K562 (cell line): ENCODE measurements around the gene GET3. TPM values are rescaled to one million over a fixed set of nuclear protein-coding genes. Genes with fewer than 3 reads are reported as not detected.
A peak's percentile ranks its signal among the peaks of the same experiment; 100 is the strongest.

Experiments used
- CHD4 ChIP-seq: fragments of 200-600 bp; sonication (generic); IDR thresholded peaks from 3 replicates; pipeline ENCODE4 v1.6.1; 2012; ENCODE audit warnings: low read depth, mild to moderate bottlenecking, mixed read lengths, low read length, inconsistent platforms; ENCODE audit not compliant: insufficient read depth, insufficient replicate concordance, poor library complexity, severe bottlenecking
- EP400 ChIP-seq: fragments of 450-650 bp; IDR thresholded peaks from 2 replicates; pipeline ENCODE4 v1.6.1; 2017; ENCODE audit warnings: antibody characterized with exemption, mild to moderate bottlenecking, moderate library complexity
- JUND ChIP-seq, 2 experiments: IDR thresholded peaks; 2 replicates in 1 of 2; 3 replicates in 1 of 2; pipeline ENCODE4 v1.6.1; 2011; ENCODE audit warnings: borderline replicate concordance in 2 of 2, low read depth in 2 of 2, low read length in 2 of 2, improper control_type of control experiment in 1 of 2, missing biosample characterization in 1 of 2, missing genetic modification characterization in 1 of 2, missing genetic modification reagents in 1 of 2
- NFYB ChIP-seq: IDR thresholded peaks from 2 replicates; pipeline ENCODE4 v1.6.1; 2011; ENCODE audit warnings: mild to moderate bottlenecking, moderate library complexity; ENCODE audit not compliant: insufficient read length; ENCODE audit errors: extremely low read depth
- NKRF ChIP-seq: fragments of 450-650 bp; IDR thresholded peaks from 2 replicates; pipeline ENCODE4 v1.6.1; 2016; ENCODE audit warnings: borderline replicate concordance
- PHF20 ChIP-seq: fragments of 450-650 bp; IDR thresholded peaks from 2 replicates; pipeline ENCODE4 v1.6.1; 2018; ENCODE audit not compliant: partially characterized antibody
- RFX1 ChIP-seq: fragments of 450-650 bp; IDR thresholded peaks from 2 replicates; pipeline ENCODE4 v1.6.1; 2016; ENCODE audit warnings: mild to moderate bottlenecking, moderate library complexity
- polyA plus RNA-seq, 8 experiments: library from polyadenylated mRNA; depleted of rRNA in 4 of 8; stranded (reverse) in 5 of 8; unstranded in 3 of 8; fragments of >200 nt; fragmentation: Nextera tagmentation in 2 of 8; fragmentation: Illumina TruSeq in 1 of 8; extraction: Ambion mirVana in 2 of 8; extraction: Trizol in 1 of 8; gene quantifications; 2 replicates each; pipeline versions ENCODE4 v1.2.1 to v1.2.3, GENCODE V29; 2011 to 2014; ENCODE audit warnings: inconsistent platforms in 1 of 8, missing spikeins in 1 of 8
- total RNA-seq, 7 experiments: library from RNA; depleted of rRNA in 6 of 7; stranded (reverse); fragments of >200 nt in 6 of 7; fragmentation: Illumina TruSeq in 2 of 7; extraction: Trizol in 2 of 7; gene quantifications; 2 replicates each; pipeline versions ENCODE4 v1.2.1 to v1.2.3, GENCODE V29; 2011 to 2021; ENCODE audit warnings: low replicate concordance in 1 of 7
- TF ChIP-seq, protein P1 (sequence below): sonication (generic); formaldehyde crosslinking; IDR thresholded peaks from 2 replicates; pipeline ENCODE4 v1.8.0; 2022; ENCODE audit warnings: missing genetic modification reagents, mild to moderate bottlenecking, moderate library complexity, borderline replicate concordance
- TF ChIP-seq, protein P2 (sequence below), 2 experiments: fragments of 450-650 bp in 1 of 2; sonication (generic) in 1 of 2; formaldehyde crosslinking in 1 of 2; IDR thresholded peaks; 2 replicates each; pipeline versions ENCODE4 v1.7.1 to v1.9.0; 2016 to 2022; ENCODE audit warnings: inconsistent platforms in 1 of 2, mild to moderate bottlenecking in 1 of 2, missing genetic modification reagents in 1 of 2
- TF ChIP-seq, protein P3 (sequence below): conservative IDR thresholded peaks from 2 replicates; pipeline ENCODE4 v1.6.1; 2011; ENCODE audit warnings: low read depth, mild to moderate bottlenecking, low read length; ENCODE audit not compliant: control insufficient read depth

Gene GET3
- total and polyA plus RNA-seq, 9 of the 15 experiments (the other 6 are each of a cell fraction or from before 2014, with no cell fraction given), result 8.3 to 83.5 (median 51.8) TPM

- TF ChIP-seq JUND (IDR thresholded peaks at IDR 0.05; ENCODE audit: borderline replicate concordance, low read depth, low read length) (peak; percentile 95), JUND (tag; IDR thresholded peaks at IDR 0.05; ENCODE audit: borderline replicate concordance, low read depth, low read length) (no peak), PHF20 (peak; percentile 99), RFX1 (peak; percentile 96), NFYB (peak; percentile 88), CHD4 (no peak), EP400 (peak; percentile 83), NKRF (peak; percentile 91)
- TF ChIP-seq, protein P1, sequence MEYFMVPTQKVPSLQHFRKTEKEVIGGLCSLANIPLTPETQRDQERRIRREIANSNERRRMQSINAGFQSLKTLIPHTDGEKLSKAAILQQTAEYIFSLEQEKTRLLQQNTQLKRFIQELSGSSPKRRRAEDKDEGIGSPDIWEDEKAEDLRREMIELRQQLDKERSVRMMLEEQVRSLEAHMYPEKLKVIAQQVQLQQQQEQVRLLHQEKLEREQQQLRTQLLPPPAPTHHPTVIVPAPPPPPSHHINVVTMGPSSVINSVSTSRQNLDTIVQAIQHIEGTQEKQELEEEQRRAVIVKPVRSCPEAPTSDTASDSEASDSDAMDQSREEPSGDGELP (CRISPR knock-in tag), result no peak; the same call in 1 of the 2 replicates
- TF ChIP-seq, protein P2, sequence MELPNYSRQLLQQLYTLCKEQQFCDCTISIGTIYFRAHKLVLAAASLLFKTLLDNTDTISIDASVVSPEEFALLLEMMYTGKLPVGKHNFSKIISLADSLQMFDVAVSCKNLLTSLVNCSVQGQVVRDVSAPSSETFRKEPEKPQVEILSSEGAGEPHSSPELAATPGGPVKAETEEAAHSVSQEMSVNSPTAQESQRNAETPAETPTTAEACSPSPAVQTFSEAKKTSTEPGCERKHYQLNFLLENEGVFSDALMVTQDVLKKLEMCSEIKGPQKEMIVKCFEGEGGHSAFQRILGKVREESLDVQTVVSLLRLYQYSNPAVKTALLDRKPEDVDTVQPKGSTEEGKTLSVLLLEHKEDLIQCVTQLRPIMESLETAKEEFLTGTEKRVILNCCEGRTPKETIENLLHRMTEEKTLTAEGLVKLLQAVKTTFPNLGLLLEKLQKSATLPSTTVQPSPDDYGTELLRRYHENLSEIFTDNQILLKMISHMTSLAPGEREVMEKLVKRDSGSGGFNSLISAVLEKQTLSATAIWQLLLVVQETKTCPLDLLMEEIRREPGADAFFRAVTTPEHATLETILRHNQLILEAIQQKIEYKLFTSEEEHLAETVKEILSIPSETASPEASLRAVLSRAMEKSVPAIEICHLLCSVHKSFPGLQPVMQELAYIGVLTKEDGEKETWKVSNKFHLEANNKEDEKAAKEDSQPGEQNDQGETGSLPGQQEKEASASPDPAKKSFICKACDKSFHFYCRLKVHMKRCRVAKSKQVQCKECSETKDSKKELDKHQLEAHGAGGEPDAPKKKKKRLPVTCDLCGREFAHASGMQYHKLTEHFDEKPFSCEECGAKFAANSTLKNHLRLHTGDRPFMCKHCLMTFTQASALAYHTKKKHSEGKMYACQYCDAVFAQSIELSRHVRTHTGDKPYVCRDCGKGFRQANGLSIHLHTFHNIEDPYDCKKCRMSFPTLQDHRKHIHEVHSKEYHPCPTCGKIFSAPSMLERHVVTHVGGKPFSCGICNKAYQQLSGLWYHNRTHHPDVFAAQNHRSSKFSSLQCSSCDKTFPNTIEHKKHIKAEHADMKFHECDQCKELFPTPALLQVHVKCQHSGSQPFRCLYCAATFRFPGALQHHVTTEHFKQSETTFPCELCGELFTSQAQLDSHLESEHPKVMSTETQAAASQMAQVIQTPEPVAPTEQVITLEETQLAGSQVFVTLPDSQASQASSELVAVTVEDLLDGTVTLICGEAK (IDR thresholded peaks at IDR 0.05), result peak; percentile 67
- TF ChIP-seq, protein P2 (CRISPR knock-in tag; IDR thresholded peaks at IDR 0.05), result no peak
- TF ChIP-seq, protein P3, sequence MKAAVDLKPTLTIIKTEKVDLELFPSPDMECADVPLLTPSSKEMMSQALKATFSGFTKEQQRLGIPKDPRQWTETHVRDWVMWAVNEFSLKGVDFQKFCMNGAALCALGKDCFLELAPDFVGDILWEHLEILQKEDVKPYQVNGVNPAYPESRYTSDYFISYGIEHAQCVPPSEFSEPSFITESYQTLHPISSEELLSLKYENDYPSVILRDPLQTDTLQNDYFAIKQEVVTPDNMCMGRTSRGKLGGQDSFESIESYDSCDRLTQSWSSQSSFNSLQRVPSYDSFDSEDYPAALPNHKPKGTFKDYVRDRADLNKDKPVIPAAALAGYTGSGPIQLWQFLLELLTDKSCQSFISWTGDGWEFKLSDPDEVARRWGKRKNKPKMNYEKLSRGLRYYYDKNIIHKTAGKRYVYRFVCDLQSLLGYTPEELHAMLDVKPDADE, result peak; percentile 60; the same call in 1 of the 2 replicates
Observed at GRCh38 chr19:12736995-12737834, at the start of gene GET3 (continued).
